Measurements from ENCODE around the gene GRID1. TPM values are rescaled to one million over a fixed set of nuclear protein-coding genes. Genes with fewer than 3 reads are reported as not detected.

The GRID1 gene
- total and polyA plus RNA-seq, 2 donors = 2.4 to 3.9 TPM

DNA sequence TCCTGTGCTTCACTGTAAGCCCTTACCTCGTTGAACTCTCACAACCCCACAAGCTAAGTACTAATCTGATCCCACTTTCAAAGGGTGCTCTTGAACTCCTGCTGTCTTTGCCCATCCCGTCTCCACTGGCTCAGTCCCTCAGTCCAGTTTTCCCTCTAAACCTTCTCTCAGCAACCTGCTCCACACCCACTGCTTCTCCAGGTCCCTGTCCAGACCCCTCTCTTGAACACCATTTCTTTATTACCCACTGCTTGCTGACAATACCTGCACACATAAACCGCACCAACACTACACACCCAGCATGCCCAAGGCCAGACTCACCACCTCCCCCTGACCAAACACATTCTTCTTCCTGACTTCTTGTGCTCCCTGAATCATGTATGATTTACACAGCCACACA is 343.3 kb downstream of the GRID1 start:
- 85% methylated on average over 3 of the region's 3 CpGs for WGBS
- Histone ChIP-seq H3K4me1 (ENCODE audit: insufficient read depth) (no peaks in the 10 kb centered on the region), H3K36me3 (ENCODE audit: insufficient read depth) (no peaks in the 10 kb centered on the region), H3K4me3 (ENCODE audit: low read depth, low read length) (no peak overlapping the region), H3K27ac (ENCODE audit: low read depth) (no peak overlapping the region)
- no peak for DNase-seq (ENCODE audit: extremely low spot score)

DNA sequence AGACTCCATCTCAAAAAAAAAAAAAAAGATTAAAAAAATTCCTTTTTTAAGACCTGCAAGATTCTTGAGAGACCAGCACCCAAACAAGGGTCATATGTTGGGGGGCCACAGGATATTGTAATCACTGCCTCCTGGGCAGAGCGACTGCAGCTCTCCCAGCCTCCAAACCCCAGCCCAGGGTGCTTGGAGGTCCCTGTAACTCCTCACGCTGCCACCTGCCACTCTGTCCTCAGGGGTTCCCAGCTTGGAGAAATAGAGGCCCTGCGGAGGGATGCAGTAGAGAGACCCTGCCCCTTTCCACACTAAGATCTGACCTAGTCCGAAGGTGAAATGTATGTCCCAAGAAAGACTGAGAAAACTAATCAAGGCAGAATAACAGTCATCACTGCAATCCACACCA is 343.7 kb downstream of the GRID1 start:
- Histone ChIP-seq H3K27ac (ENCODE audit: low read depth) (no peak overlapping the region), H3K4me3 (ENCODE audit: low read depth, low read length) (no peak overlapping the region), H3K4me1 (ENCODE audit: insufficient read depth) (no peaks in the 10 kb centered on the region), H3K36me3 (ENCODE audit: insufficient read depth) (no peaks in the 10 kb centered on the region)
- no peak for DNase-seq (ENCODE audit: extremely low spot score)
- 96% methylated on average over 4 of the region's 4 CpGs for WGBS

- Histone ChIP-seq H3K27ac (ENCODE audit: low read depth) (no peak overlapping the region), H3K4me1 (ENCODE audit: insufficient read depth) (no peaks in the 10 kb centered on the region), H3K36me3 (ENCODE audit: insufficient read depth) (no peaks in the 10 kb centered on the region), H3K4me3 (ENCODE audit: low read depth, low read length) (no peak overlapping the region)
- 82% methylated on average over 5 of the region's 5 CpGs for WGBS
- DNase-seq (ENCODE audit: extremely low spot score) = no peak
These were observed 346.5 kb downstream of the GRID1 start for GRCh38 chr10:86020134-86020533.

- no peak for DNase-seq (ENCODE audit: extremely low spot score)
- no peaks in the 10 kb centered on the region for H3K36me3 ChIP-seq (ENCODE audit: insufficient read depth)
- H3K4me1 ChIP-seq (ENCODE audit: insufficient read depth) = no peaks in the 10 kb centered on the region
- 94% methylated on average over 4 of the region's 4 CpGs for WGBS
- no peak overlapping the region for H3K4me3 ChIP-seq (ENCODE audit: low read depth, low read length)
- H3K27ac ChIP-seq (ENCODE audit: low read depth) = no peak overlapping the region
These were observed 347.5 kb downstream of the GRID1 start for GRCh38 chr10:86019141-86019540.

DNA sequence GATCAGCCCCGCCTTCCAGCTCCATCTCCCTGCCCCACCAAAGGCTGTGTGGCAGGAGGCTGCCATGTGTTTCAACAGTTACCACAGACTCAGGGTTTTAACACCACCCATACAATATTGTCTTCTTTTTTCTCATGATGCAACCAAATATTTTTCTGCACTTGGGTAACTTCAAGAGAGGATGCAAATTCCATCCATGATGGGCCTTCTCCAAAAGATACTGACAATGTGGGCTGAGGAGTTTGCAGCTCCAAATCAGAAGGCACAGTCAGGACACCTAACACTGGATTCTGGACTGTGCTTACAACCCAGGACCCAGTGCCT is 347.9 kb downstream of the GRID1 start:
- WGBS = 92% methylated on average over 1 of the region's 1 CpG
- Histone ChIP-seq H3K4me1 (ENCODE audit: insufficient read depth) (no peaks in the 10 kb centered on the region), H3K36me3 (ENCODE audit: insufficient read depth) (no peaks in the 10 kb centered on the region), H3K4me3 (ENCODE audit: low read depth, low read length) (no peak overlapping the region), H3K27ac (ENCODE audit: low read depth) (no peak overlapping the region)
- no peak for DNase-seq (ENCODE audit: extremely low spot score)

DNA sequence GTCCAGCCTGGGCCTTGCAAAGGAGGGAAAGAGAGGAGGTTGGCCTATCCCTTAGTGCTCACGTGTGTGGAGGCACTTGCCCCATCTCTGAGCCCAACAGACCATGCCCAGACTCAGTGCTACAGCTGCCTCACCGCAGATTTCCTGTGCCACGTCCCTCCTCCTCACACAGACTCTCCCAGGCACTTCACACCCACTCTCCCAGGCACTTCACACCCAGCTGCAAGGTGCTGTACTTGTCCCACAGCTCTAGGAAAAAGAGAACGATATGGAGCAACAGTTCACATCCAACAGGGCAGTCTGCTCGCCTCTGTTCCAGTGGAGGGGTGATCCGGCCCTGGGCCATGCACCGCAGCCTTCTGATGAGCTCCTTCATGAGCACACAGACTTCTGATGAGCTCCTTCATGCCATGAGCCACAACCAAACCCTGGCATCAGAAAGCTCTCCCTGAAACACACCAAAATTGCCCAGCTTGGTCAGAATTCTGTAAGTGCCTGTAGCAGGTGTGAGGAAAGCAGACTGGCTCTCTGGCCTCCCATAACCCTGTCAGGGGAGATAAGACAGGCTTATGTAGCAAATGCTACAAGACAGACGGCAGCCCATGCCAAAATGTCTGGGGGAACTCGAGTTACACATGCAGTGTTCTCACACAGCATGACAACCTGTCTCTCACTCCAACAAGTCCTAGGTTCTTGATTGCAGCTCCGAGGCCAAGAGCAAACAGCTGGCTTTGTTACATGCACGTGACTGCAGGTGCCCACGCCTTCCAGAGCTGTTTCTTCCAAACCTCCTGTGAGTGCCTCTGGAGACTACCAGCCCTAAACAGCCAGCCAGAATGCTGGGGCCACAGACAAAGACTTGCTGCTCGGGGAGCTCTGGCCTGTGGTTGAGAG is 348.5 kb downstream of the GRID1 start:
- WGBS = 51% methylated on average over 13 of the region's 13 CpGs
- DNase-seq (ENCODE audit: extremely low spot score) = no peak
- H3K4me3 ChIP-seq (ENCODE audit: low read depth, low read length) = no peak overlapping the region

DNA sequence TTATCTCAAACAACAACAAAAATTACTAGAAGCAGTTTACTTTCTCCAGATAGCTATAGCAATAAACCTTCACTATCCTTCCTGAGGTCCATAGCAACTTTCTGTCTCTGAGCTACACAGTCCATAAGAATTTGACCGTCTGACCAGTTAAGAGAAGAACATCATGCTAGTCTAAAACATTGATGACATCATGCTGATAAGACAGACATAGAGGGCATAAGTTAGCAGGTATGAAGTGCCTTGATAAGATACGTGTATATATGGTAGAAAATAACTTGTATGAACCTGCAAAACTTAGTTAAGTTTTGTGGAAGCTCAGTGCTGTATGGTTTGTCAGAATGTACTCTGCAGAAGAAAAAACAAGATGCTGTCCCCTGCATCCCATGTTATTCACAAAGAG is 353.0 kb downstream of the GRID1 start:
- 55% methylated on average over 2 of the region's 2 CpGs for WGBS
- Histone ChIP-seq H3K4me1 (ENCODE audit: insufficient read depth) (no peaks in the 10 kb centered on the region), H3K4me3 (ENCODE audit: low read depth, low read length) (no peak overlapping the region), H3K27ac (ENCODE audit: low read depth) (no peak overlapping the region), H3K36me3 (ENCODE audit: insufficient read depth) (no peaks in the 10 kb centered on the region)
- no peak for DNase-seq (ENCODE audit: extremely low spot score)

More for the DNA sequence above, 348.5 kb downstream of the GRID1 start:
- no peaks in the 10 kb centered on the region for H3K36me3 ChIP-seq (ENCODE audit: insufficient read depth)
- no peaks in the 10 kb centered on the region for H3K4me1 ChIP-seq (ENCODE audit: insufficient read depth)
- no peak overlapping the region for H3K27ac ChIP-seq (ENCODE audit: low read depth)

DNA sequence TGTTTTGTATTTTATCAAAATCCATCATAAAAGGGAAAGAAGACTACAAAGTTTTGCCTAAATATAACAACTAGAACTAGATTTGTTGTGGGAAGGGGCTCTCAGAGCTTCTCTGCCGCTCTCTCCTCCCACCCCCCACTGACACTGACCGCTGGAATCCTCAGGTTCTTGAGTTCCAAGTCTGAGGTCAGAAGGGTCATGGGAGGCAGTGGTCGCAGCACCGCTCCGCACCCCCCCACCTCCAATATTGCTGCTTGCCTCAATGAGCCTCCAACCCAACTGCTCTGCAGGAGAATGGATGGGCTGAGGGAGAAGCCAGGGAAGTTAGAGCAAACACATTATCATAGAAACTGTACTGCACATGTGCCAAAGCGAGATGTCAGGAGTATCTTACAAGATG is 359.4 kb downstream of the GRID1 start:
- Histone ChIP-seq H3K27ac (ENCODE audit: low read depth) (no peak overlapping the region), H3K36me3 (ENCODE audit: insufficient read depth) (no peaks in the 10 kb centered on the region), H3K4me3 (ENCODE audit: low read depth, low read length) (no peak overlapping the region), H3K4me1 (ENCODE audit: insufficient read depth) (no peaks in the 10 kb centered on the region)
- no peak for DNase-seq (ENCODE audit: extremely low spot score)
- WGBS = 81% methylated on average over 6 of the region's 6 CpGs

DNA sequence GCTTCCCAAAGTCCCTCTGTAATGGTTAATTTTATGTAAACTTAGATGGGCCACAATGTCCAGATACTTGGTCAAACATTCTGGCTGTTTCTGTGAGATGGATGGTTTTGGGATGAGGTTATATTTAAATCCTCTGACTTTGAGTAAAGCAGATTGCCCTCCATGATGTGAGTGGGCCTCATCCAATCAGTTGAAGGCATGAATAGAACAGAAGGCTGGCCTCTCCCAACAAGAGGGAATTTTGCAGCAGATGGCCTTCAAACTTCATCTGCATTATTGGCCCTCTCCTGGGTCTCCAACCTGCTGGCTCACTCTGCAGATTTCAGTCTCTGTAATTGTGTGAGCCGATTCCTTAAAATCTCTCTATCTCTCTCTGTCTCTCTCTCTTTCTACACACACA is 362.3 kb downstream of the GRID1 start:
- no peak for DNase-seq (ENCODE audit: extremely low spot score)
- Histone ChIP-seq H3K4me3 (ENCODE audit: low read depth, low read length) (no peak overlapping the region), H3K36me3 (ENCODE audit: insufficient read depth) (no peaks in the 10 kb centered on the region), H3K4me1 (ENCODE audit: insufficient read depth) (no peaks in the 10 kb centered on the region), H3K27ac (ENCODE audit: low read depth) (no peak overlapping the region)
- WGBS = 53% methylated on average over 1 of the region's 1 CpG

- 78% methylated on average over 3 of the region's 3 CpGs for WGBS
- Histone ChIP-seq H3K36me3 (ENCODE audit: insufficient read depth) (no peaks in the 10 kb centered on the region), H3K4me1 (ENCODE audit: insufficient read depth) (no peaks in the 10 kb centered on the region), H3K4me3 (ENCODE audit: low read depth, low read length) (no peak overlapping the region), H3K27ac (ENCODE audit: low read depth) (no peak overlapping the region)
- no peak for DNase-seq (ENCODE audit: extremely low spot score)
These were observed 363.4 kb downstream of the GRID1 start for GRCh38 chr10:86003201-86003621.

- no peaks in the 10 kb centered on the region for H3K36me3 ChIP-seq (ENCODE audit: insufficient read depth)
- no peak overlapping the region for H3K4me3 ChIP-seq (ENCODE audit: low read depth, low read length)
- no peak for DNase-seq (ENCODE audit: extremely low spot score)
- WGBS = 78% methylated on average over 2 of the region's 2 CpGs
- H3K4me1 ChIP-seq (ENCODE audit: insufficient read depth) = no peaks in the 10 kb centered on the region
- no peak overlapping the region for H3K27ac ChIP-seq (ENCODE audit: low read depth)
These were observed 365.1 kb downstream of the GRID1 start for GRCh38 chr10:86001521-86001920.

- WGBS = 93% methylated on average over 3 of the region's 3 CpGs
- Histone ChIP-seq H3K27ac (ENCODE audit: low read depth) (no peak overlapping the region), H3K4me3 (ENCODE audit: low read depth, low read length) (no peak overlapping the region), H3K4me1 (ENCODE audit: insufficient read depth) (no peaks in the 10 kb centered on the region), H3K36me3 (ENCODE audit: insufficient read depth) (no peaks in the 10 kb centered on the region)
- DNase-seq (ENCODE audit: extremely low spot score) = no peak
These were observed 369.1 kb downstream of the GRID1 start for GRCh38 chr10:85997544-85997943.

DNA sequence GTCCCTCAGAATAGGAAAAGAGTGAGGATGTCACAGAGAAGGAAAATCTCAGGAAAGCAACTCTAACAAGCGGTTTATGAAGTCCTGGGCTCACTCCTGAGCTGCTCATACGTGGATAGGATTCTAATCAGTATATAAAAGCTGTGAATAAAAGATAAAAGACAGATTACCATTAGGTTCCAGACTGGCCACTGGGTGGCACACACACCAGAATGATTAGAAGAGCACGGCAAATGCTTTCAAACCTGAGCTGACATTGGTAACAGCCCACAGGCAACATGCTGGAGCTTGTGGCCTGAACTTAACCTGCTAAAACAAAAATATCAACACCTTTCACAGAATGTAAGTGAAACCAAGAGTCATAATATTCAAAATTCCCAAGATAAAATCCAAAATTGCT is 370.8 kb downstream of the GRID1 start:
- no peak for DNase-seq (ENCODE audit: extremely low spot score)

DNA sequence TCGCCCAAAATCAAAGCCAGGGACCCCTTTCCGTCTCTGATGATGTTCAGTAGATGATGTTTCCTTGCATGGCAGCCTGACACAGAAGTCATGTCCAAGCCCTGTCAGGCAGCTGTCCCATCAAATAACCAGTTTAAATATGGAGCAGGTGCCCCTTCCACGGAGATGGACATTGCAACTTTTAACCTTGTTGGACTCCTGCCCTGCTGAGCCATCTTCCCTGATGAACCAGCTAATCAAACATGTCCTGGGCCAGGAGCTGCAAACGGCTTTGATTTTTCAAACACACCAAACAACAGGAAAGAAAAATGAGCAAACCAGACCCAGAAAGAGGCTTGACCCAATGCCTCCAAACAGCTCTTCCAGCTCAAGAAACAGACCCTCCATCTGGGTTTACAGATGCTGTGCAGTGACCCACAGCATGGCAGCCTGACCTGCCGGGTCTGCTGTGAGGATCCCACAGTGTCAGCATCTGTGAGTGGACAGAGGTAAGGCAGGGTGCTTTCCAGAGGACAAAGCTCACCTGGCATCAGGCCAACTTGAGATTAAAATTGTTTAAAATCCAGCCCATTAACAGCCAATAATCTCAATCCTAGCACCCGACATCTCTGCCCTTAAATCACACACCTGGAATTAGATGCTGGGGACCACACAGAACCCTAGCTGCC is 372.6 kb downstream of the GRID1 start:
- Histone ChIP-seq H3K4me1 (ENCODE audit: insufficient read depth) (no peaks in the 10 kb centered on the region), H3K4me3 (ENCODE audit: low read depth, low read length) (no peak overlapping the region), H3K27ac (ENCODE audit: low read depth) (no peak overlapping the region), H3K36me3 (ENCODE audit: insufficient read depth) (no peaks in the 10 kb centered on the region)
- DNase-seq (ENCODE audit: extremely low spot score) = no peak
- WGBS = 59% methylated on average over 6 of the region's 6 CpGs

More for the DNA sequence above, 370.8 kb downstream of the GRID1 start:
- no peaks in the 10 kb centered on the region for H3K4me1 ChIP-seq (ENCODE audit: insufficient read depth)
- no peaks in the 10 kb centered on the region for H3K36me3 ChIP-seq (ENCODE audit: insufficient read depth)
- H3K27ac ChIP-seq (ENCODE audit: low read depth) = no peak overlapping the region
- no peak overlapping the region for H3K4me3 ChIP-seq (ENCODE audit: low read depth, low read length)
- WGBS = 35% methylated on average over 3 of the region's 3 CpGs

Data from urinary bladder (tissue), 4 donors.